IPS-18c (cell line): ENCODE measurements around the gene ITPRID1.
"Not testable (repeated sequence)": the region's sequence is repeated elsewhere in the genome, so short reads cannot be mapped to it uniquely, and the experiment has no call there.

ENCODE experiments used
- H3K4me3 ChIP-seq: 2 replicates; pipeline ENCODE4 v1.7.0; 2013; ENCODE audit warnings: low read depth, mild to moderate bottlenecking, low read length, moderate library complexity; ENCODE audit not compliant: insufficient read depth
- H3K9me3 ChIP-seq: one replicate; pipeline ENCODE4 v1.6.1; 2013; ENCODE audit warnings: mild to moderate bottlenecking, low read length, moderate library complexity; ENCODE audit not compliant: control insufficient read depth, insufficient read depth

ITPRID1 gene

DNA sequence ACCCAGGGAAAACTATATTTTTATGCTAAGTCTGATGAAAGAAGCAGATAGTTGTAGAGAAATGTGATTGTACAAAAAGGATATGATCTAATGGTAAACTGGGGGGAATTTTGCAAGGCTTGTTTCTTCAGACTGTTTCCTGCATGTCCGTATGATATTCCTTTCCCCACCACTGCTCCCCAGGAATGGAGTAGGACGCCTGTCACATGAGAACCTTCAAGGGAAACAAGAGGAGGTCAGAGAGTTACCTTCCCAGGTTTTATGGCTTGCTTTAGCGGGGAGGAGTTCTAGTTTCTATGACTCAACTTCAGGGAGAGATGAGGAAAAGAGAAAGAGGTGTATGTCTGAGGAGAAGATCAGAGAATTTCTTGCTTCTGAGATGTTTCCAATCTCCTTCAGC is 16.4 kb upstream of the ITPRID1 start:
- no peaks in the 10 kb centered on the region for H3K9me3 ChIP-seq

GRCh38 chr7:31500656-31501055 is 13.2 kb upstream of the ITPRID1 start:
- no peaks in the 10 kb centered on the region for H3K9me3 ChIP-seq
- no peak overlapping the region for H3K4me3 ChIP-seq

More for the DNA sequence above, 16.4 kb upstream of the ITPRID1 start:
- H3K4me3 ChIP-seq = no peak overlapping the region

- Histone ChIP-seq H3K9me3 (no peaks in the 10 kb centered on the region), H3K4me3 (no peak overlapping the region)
Measured at GRCh38 chr7:31508823-31509222, 5.1 kb upstream of the ITPRID1 start.

DNA sequence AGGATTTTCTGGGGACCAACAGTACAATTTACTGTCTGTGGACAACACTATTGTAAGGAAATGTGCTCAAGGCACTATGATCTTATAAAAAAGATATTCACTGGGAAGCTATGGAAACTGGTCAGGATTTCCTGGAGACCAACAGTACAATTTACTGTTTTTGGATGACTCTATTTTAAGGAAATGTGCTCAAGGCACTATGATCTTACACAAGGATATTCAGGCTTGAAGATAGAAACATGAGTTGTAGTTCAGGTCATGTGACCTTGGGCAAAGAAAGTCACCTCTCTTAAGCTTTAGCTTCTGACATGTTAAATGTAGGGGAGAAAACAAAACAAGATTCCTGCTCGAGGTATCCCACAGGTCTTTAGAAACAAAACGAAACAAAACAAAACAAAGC is 1.7 kb upstream of the ITPRID1 start:
- no peak overlapping the region for H3K4me3 ChIP-seq
- H3K9me3 ChIP-seq = no peaks in the 10 kb centered on the region

DNA sequence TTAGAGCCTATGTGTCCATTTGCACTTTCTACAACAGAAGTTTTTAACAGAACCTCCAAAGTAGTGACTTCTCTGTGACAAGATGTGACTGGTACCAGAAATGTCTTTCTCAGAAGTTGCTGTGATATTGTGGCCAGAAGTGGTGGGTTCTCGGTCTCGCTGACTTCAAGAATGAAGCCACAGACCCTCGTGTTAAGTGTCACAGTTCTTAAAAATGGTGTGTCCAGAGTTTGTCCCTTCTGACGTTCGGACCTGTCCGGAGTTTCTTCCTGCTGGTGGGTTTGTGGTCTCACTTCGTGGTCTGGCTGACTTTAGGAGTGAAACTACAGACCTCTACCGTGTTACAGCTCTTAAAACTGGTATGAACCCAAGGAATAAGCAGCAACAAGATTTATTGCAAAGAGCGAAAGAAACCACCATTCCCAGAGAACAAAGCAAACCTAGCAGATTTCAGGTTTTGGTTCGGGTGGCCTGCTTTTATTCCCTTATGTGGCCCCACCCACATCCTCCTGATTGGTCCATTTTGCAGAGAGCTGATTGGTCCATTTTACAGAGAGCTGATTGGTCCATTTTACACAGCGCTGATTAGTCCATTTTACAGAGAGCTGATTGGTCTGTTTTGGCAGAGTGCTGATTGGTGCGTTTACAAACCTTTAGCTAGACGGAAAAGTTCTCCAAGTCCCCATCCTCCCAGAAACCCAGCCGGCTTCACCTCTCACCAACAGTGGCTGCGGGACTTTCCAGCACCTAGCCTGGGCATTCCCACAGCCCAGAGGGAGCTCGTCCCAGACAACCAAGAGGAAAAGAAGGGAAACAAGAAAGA is 3.0 kb downstream of the ITPRID1 start:
- Histone ChIP-seq H3K4me3 (0 out of 2 replicates have a peak overlapping the region, but pooled peaks have one; percentile 20), H3K9me3 (no peaks in the 10 kb centered on the region)

DNA sequence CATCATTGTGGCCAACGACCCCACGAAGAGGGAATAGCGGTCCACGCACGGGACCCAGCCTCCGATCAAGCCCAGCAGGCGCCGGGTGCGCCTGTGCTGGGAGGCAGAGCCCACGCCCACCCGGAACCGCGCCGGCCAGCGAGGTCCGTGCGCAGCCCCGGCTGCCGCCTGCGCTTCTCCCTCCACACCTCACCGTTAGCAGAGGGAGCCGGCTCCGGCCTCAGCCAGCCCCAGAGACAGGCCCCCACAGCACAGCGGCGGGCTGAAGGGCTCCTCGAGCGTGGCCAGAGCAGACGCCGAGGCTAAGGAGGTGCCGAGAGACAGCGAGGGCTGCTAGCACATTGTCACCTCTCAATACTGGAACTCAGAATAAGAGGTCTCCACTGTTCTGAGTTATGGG is 3.6 kb downstream of the ITPRID1 start:
- Histone ChIP-seq H3K4me3 (no peak overlapping the region), H3K9me3 (no peaks in the 10 kb centered on the region)

DNA sequence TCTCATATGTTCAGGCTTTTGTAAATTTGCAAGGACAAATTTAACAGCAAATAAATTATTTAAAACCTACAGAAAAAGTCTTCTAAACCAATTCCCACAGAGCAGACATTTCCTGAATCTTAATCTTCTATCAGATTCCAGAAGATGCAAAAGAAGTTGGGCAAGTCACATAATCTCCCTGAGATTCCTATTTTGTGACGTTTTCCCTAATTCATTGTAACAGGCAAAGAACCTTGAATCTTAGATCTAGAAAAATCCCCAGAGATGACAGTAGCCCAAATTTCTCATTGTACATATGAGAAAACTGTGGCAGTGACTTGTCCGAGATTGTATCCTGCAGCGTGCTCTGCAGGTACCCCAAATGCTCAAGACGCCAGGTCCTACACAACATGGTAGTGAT is 4.9 kb downstream of the ITPRID1 start:
- no peaks in the 10 kb centered on the region for H3K9me3 ChIP-seq
- no peak overlapping the region for H3K4me3 ChIP-seq

DNA sequence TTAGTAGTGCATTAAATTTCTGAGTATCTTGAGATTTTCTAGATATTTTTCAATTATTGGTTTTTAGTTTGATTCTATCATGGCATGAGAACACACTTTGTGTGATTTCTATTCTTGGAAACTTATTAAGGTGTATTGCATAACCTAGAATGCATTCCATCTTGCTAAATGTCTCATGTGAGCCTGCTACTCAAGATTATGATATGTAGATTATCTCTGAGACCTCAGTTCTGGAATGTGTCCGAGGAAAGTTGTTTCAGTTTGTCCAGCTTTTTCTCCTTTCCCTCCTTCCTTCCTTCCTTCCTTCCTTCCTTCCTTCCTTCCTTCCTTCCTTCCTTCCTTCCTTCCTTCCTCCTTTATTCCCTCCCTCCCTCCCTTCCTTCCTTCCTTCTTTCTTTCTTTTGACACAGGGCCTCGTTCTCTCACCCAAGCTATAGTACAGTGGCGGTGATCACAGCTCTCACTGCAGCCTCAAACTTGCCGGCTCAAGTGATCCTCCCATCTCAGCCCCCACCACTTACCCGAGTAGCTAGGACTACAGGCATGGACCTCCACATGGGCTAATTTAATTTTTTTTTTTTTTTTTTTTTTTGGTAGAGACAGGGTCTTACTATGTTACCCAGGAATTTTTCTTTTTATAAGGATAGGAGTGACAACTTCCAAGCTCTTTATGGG is 7.6 kb downstream of the ITPRID1 start:
- no peak overlapping the region for H3K4me3 ChIP-seq
- no peaks in the 10 kb centered on the region for H3K9me3 ChIP-seq

DNA sequence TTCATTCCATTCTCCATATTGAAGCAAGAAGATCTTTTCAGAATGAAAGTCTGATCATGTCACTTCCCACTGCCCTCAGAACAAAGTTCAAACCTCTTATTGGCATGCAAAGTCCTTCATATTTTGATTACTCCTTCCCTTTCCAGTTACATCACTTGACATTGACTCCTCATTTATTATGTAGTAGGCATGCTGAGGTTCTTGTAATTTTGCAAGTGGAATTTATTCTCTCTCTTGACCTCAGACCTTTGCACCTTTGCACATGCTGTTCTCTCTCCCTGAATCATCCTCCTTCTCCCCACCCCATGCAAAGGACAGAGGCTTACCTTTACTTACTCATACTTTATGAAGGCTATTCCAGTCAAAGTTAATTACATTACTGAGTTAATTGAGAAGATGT is 13.0 kb downstream of the ITPRID1 start:
- H3K4me3 ChIP-seq = no peak overlapping the region
- H3K9me3 ChIP-seq = no peaks in the 10 kb centered on the region

- Histone ChIP-seq H3K4me3 (no peak overlapping the region), H3K9me3 (no peaks in the 10 kb centered on the region)
Measured at GRCh38 chr7:31529103-31529502, 15.2 kb downstream of the ITPRID1 start.

DNA sequence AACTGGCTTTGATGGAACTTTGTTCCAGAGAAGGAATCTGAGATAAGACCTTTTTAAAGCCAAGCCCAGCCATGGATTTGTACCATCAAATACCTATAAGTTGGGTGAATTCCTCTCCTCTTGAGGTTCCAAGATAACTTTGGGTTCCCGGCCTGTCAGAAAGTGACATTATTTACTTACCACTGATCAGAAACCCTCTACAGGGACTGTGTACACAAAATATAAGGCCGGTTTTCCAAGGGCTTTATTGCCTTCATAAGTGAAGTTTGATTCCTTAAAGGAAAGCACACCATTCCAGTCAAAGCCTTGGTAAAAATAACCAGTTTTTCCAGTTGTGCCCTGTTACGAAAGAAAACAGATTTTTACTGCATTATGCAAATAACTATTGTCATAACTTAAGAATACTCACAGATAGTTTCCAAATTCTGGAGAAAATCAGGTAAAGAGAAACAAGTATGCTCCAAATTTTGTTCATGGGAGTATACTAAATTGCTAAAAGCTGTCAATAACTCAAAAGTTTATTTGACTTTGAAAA is 26.8 kb downstream of the ITPRID1 start:
- H3K9me3 ChIP-seq, H3K4me3 ChIP-seq: not testable (repeated sequence)

DNA sequence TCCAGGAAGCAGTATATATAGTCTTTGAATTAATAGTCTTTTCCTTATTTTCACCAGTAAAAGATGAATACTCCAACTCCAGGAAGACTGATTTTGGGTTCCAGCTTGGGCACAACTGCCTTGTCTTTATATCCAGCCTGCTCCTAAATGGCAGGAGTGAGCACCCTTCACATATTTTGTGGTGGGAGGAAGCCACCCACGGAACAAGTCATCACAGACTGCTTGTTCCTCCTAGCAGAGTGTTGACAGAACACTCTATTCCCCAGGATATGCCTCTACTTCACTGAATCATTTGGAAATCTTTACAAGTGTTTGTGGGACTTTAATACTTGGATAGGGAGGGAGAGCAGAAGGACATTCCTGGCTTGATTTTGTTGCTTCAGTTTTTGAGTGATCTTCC is 31.7 kb downstream of the ITPRID1 start:
- Histone ChIP-seq H3K4me3 (no peak overlapping the region), H3K9me3 (no peaks in the 10 kb centered on the region)

DNA sequence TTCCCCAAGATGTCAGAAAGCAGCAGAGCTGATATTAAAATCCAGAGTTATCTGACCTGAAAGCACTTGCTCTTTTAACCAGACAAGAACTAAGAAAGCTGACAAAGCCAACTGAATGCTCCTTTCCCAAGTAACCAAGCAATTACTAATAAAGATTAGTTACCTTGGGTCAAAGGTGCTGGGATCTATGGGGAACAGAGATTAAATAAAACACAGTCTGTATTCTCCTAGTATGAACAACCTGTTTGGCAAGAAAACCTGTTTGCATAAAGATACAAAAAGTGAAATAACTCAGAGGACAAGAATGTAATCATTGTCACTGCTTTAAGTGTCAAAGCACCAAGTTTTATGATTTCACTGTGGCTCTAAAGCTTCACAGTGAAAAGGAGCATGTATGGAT is 35.7 kb downstream of the ITPRID1 start:
- Histone ChIP-seq H3K9me3 (no peaks in the 10 kb centered on the region), H3K4me3 (no peak overlapping the region)

DNA sequence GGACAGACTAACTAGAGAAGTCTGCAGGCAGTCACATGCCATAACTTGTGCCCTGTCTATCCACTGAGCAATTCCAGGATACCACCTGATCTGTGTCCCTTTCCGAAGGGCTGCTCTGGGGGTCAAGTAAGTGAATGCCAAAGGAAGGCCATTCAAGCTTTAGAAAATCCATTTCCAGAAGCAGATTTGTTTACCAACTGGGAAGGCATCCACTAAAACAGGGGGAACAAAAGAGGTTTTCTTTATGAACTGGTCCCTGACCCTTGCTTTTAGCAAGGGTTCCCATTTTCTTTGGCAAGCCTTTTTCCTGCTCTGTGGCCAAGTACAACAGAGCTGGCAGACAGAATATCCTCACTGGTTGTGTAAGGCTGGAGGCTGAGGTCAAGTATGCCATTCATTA is 36.5 kb downstream of the ITPRID1 start:
- Histone ChIP-seq H3K4me3 (no peak overlapping the region), H3K9me3 (no peaks in the 10 kb centered on the region)

DNA sequence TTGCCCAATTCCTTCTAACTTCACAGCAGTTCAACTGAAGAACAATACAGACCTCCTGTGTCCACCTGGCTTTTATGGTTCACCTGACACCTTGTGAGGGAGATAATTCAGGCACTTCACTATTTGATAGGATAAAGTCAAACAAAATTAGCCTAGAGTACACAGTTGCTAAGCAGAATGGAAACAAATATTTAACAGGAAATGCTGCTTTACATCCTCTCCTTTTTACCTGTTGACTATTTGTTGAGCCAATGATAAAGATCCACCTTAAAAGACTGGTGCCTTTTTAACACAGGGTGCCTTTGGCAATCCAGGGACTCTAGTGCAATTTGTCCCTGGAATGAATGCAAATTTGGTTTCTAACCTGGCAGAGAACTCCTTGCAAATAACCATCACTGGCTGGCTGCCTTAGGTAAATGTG is 39.8 kb downstream of the ITPRID1 start:
- Histone ChIP-seq H3K4me3 (no peak overlapping the region), H3K9me3 (peaks cover 4% of the 10 kb centered on the region)

DNA sequence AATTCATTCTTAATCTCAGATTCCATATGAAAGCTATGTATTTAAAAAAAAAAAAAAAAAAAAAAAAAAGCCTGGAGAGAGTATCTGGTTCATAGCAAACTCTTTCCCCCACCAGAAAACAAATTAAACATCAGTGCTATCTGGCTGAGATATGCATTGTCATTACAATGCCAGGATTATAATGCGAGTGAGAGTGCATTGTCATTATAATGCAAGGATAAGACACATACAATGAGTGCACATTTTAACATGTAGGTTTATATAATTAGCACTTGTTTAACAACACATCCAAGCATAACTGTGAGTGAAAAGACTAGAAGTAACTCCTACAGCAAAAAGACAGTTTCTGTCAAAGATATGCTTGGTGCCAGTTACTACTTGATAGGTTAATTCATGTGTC is 48.1 kb downstream of the ITPRID1 start:
- Histone ChIP-seq H3K9me3 (peaks cover 4% of the 10 kb centered on the region), H3K4me3 (no peak overlapping the region)

GRCh38 chr7:31563522-31563921 is 49.6 kb downstream of the ITPRID1 start:
- H3K4me3 ChIP-seq = no peak overlapping the region
- no peaks in the 10 kb centered on the region for H3K9me3 ChIP-seq

GRCh38 chr7:31563951-31564350 is 50.1 kb downstream of the ITPRID1 start:
- H3K9me3 ChIP-seq = no peaks in the 10 kb centered on the region

More at GRCh38 chr7:31563951-31564350, 50.1 kb downstream of the ITPRID1 start:
- no peak overlapping the region for H3K4me3 ChIP-seq
